Lower leg skin (tissue), 4 donors: ENCODE data around the gene DLG2. TPM values are rescaled to one million over a fixed set of nuclear protein-coding genes. Genes with fewer than 3 reads are reported as not detected.

Experiments used
- DNase-seq, 2 donors: peaks; one replicate each; pipeline ENCODE4 v3.0.0-alpha.2; 2019; ENCODE audit warnings: low spot score in 2 of 2
- H3K4me3 ChIP-seq: fragments of 200-600 bp; sonication (generic); 2 replicates; pipeline ENCODE4 v1.5.1; 2017; ENCODE audit warnings: mild to moderate bottlenecking, low read depth; ENCODE audit not compliant: poor library complexity, severe bottlenecking
- POLR2A ChIP-seq, 2 donors: fragments of 450-650 bp; IDR thresholded peaks; one replicate each; pipeline ENCODE4 v1.6.1; 2016 to 2017; ENCODE audit warnings: antibody characterized with exemption in 2 of 2, mild to moderate bottlenecking in 1 of 2, moderate library complexity in 1 of 2
- WGBS, 2 donors: methylation state at CpG; one replicate each; pipeline ENCODE4 v1.1.5; 2018; 5-methylcytosine and 5-hydroxymethylcytosine counted together
- intact Hi-C: fragments of 100-400 bp; cut with DNase I; formaldehyde crosslinking; loops from one replicate; pipeline ENCODE4 v1.15.0; 2023; ENCODE audit warnings: low total_unique reads
- total RNA-seq, 4 donors: library from RNA; depleted of rRNA; stranded (reverse); fragments of >200 nt; gene quantifications; one replicate each; pipeline ENCODE4 v1.1.0, GENCODE V29; 2016
- TF ChIP-seq, protein P1 (sequence below), 3 donors: fragments of 450-650 bp; IDR thresholded peaks; one replicate each; pipeline ENCODE4 v1.5.1; 2016; ENCODE audit warnings: antibody characterized with exemption in 3 of 3, mild to moderate bottlenecking in 3 of 3, moderate library complexity in 2 of 3

Gene DLG2
- total RNA-seq, 4 donors from 2014 or later = 37.6 to 68.3 (median 46.0) TPM

DNA sequence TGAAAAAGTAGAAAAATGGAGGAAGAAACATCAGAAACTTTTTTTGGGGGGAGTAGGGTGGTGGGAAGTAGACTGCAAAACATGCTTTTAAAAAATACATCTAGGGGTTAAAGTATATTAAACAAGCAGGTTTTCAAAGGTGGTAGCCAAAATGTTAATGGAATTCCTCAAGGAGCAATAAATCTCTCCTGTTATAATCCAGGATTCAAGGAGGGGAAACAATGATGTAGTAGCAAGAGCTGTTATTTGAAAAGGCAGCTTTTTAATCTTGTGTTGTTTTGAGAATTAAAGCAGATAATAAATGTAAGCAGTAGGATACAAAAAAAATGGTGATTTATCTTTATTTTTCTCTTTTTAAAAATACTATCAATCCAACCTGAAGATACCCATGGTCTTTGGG lies 1604.4 kb downstream of the DLG2 start:
- no peak overlapping the region for H3K4me3 ChIP-seq
- no peak for DNase-seq
- intact Hi-C loops = no loop called here
- TF ChIP-seq, protein P1, sequence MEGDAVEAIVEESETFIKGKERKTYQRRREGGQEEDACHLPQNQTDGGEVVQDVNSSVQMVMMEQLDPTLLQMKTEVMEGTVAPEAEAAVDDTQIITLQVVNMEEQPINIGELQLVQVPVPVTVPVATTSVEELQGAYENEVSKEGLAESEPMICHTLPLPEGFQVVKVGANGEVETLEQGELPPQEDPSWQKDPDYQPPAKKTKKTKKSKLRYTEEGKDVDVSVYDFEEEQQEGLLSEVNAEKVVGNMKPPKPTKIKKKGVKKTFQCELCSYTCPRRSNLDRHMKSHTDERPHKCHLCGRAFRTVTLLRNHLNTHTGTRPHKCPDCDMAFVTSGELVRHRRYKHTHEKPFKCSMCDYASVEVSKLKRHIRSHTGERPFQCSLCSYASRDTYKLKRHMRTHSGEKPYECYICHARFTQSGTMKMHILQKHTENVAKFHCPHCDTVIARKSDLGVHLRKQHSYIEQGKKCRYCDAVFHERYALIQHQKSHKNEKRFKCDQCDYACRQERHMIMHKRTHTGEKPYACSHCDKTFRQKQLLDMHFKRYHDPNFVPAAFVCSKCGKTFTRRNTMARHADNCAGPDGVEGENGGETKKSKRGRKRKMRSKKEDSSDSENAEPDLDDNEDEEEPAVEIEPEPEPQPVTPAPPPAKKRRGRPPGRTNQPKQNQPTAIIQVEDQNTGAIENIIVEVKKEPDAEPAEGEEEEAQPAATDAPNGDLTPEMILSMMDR (IDR thresholded peaks at IDR 0.05) = no peak
- TF ChIP-seq POLR2A (IDR thresholded peaks at IDR 0.05) = no peak

DNA sequence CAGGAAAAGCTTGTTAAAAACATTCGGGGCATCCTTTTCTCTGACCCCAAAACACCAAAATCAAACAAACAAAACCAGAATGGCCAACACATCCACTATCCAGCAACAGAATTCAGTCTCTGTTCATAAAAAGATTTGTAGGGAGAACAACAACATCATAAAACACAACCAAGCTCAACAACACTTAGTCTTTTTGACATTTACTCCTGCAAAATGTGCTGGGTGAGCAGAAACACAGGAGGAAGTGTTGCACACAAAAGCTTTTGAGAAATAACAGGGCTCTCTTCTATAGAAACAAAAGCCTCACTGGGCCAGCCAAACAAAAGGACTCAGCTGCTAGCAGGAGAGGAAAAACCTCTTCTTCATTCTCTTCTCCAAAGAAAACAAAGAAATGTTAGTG lies 1604.9 kb downstream of the DLG2 start:
- intact Hi-C loops = no loop called here
- no peak for DNase-seq
- no peak for TF ChIP-seq POLR2A (IDR thresholded peaks at IDR 0.05)
- TF ChIP-seq, protein P1 (IDR thresholded peaks at IDR 0.05) = no peak
- WGBS, 2 donors = 56 to 63% methylated on average over 1 of the region's 1 CpG
- no peak overlapping the region for H3K4me3 ChIP-seq

DNA sequence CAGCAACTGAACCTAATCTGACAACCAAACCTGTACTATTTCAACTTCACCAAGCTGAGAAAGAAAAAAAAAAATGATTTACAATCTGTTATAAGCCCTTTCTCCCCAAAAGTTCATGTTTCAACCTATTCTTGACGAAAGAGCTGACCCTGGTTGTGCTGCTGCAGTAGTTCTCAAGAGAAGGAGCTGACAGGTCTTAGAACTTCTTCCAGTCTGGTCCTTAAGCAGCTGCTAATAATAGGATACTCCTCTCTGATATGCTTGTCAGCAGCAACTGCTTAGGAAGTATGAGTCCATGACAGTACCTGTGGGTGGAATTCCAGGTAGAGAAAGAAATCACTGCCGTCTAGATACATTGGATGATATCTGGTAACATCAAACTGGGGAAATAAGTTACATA lies 1605.9 kb downstream of the DLG2 start:
- no peak for DNase-seq
- TF ChIP-seq, protein P1 (IDR thresholded peaks at IDR 0.05) = no peak
- no peak for TF ChIP-seq POLR2A (IDR thresholded peaks at IDR 0.05)
- H3K4me3 ChIP-seq = no peak overlapping the region
- intact Hi-C loops = no loop called here
- 76 to 83% methylated on average over 2 of the region's 2 CpGs for WGBS, 2 donors

DNA sequence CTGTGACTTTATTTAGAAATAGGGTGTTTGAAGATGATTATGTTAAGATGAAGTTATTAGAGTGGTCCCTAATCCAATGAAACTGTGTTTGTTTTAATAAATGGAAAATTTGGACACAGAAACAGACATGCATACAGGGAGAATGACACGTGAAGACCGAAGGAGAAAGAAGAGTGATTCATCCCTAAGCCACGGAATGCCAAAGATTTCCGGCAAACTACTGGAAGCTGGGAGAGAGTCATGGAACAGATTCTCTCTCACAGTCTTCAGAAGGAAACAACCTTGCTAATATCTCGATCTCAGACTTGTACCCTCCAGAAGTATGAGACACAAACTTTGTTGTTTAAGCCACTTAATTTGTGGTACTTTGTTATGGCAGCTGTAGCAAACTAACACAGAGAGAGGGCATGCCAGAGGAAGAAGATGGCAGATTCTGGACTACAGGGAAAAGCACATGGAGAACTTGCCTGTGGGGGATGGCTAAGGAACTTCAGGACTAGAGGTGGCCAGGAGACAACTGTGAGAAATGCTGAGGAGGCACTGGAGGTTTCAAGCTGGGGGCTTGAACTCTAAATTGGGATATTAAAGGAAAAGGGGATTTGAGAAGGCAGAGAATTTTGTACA lies 1607.5 kb downstream of the DLG2 start:
- WGBS, 2 donors = 77 to 78% methylated on average over 5 of the region's 5 CpGs
- no peak overlapping the region for H3K4me3 ChIP-seq
- intact Hi-C loops = no loop called here
- DNase-seq = no peak
- TF ChIP-seq POLR2A (IDR thresholded peaks at IDR 0.05) = no peak
- TF ChIP-seq, protein P1 (IDR thresholded peaks at IDR 0.05) = no peak

DNA sequence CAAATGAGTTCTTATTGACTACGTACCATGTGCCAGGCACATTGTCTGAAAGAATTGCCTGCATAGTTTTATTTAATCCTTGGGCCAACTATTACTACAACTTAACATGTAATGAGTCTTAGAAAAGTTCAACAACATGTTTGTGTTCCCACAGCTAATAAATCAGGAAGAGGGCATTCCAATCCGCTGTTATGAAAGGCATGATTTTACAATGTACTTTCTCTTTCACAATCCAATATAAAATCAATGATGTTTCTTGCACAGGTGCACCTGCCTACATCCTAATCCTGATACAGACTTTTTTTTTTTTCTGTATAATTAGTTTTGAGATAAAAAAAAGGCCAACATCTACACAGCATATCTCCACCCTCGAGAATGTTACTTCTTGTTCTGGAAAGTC lies 1612.6 kb downstream of the DLG2 start:
- no peak for DNase-seq
- H3K4me3 ChIP-seq = no peak overlapping the region
- no peak for TF ChIP-seq POLR2A (IDR thresholded peaks at IDR 0.05)
- intact Hi-C loops = no loop called here
- 80 to 81% methylated on average over 3 of the region's 3 CpGs for WGBS, 2 donors

DNA sequence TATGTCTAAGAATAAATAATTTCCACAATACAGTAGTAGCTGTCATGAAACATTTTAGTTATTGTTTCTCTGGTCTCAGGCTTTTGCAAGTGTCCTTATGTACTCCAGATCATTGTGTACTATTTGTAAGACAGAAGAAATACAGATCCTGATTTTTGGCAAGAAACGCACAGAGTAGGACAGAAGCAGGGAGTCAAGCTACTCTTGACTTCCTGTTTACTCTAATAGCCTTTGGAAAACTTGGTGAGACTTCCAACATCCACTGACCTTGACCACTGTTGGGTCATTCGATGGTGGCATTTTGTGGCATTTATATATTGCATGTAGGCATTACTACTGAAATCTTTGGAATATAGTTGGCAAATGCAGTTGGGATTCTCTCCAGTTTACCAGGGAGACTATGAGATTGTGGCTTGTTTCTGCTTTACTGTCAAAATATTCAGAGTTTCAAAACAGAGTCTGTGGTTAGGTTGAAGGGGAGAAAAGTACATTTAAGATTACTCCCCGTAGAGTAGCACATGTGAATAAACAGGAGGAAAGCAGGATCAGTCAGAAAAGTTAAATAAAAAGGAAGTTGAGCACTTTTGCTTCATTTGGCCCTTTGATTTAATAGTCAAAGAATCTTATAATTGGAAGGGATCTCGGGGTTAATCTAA lies 1614.8 kb downstream of the DLG2 start:
- intact Hi-C loops = no loop called here
- TF ChIP-seq, protein P1 (IDR thresholded peaks at IDR 0.05) = no peak
- 77% methylated on average over 4 of the region's 4 CpGs for WGBS, 2 donors
- H3K4me3 ChIP-seq = no peak overlapping the region
- no peak for DNase-seq
